PFSK-1 (cell line): ENCODE measurements around the gene ZNF419.

Experiments used
- POLR2AphosphoS5 ChIP-seq: IDR thresholded peaks from 2 replicates; pipeline ENCODE4 v1.6.1; 2012; ENCODE audit warnings: low read depth, mild to moderate bottlenecking, control low read depth, low read length, moderate library complexity
- SIN3A ChIP-seq: IDR thresholded peaks from 2 replicates; pipeline ENCODE4 v1.6.1; 2012; ENCODE audit warnings: mild to moderate bottlenecking, low read length, moderate library complexity, borderline replicate concordance; ENCODE audit not compliant: insufficient read depth
- TAF1 ChIP-seq: IDR thresholded peaks from 2 replicates; pipeline ENCODE4 v1.6.1; 2012; ENCODE audit warnings: low read length, control low read depth, borderline replicate concordance; ENCODE audit not compliant: insufficient read depth

GRCh38 chr19:57506163-57506562 is 18.6 kb downstream of the ZNF419 start:
- TF ChIP-seq POLR2AphosphoS5 (no peak), TAF1 (no peak), SIN3A (no peak)
